ENCODE results near the gene MYH15. TPM values are rescaled to one million over a fixed set of nuclear protein-coding genes. Genes with fewer than 3 reads are reported as not detected.

The MYH15 gene
- total RNA-seq (2014; rRNA removed; shearing (Covaris generic); ENCODE audit: low replicate concordance), result not detected in 2 replicates

DNA sequence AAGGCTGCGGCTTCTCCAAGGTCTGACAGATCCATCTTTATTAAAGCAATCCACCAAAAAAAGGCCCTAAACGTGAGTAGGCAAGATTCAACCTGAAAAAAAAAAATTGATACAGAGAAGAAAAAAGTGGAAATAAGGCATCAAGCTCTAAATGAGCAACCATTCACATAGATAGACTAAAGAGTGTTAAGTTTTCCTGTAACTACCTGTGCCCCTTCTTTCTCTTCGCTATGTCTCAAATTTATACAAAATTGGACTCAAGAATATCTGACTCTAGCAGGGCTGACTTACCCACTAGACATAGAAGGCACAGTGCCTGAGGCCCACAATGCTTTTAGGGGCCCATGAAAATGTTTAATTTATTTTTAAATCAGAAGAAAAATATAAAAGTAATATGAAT, at the start of gene MYH15:
TSS of gene MYH15 (minus strand) at position 101 of the 400 bp plus-strand sequence. CDS start at position 35, 66 bp downstream.
- H3K9me3 ChIP-seq, result no peaks in the 10 kb centered on the region

GRCh38 chr3:108555966-108556581, 45.7 kb upstream of the MYH15 start:
- Histone ChIP-seq H3K9me3 (no peaks in the 10 kb centered on the region), H3K4me3 (no peak overlapping the region), H3K36me3 (peaks cover 82% of the 10 kb centered on the region), H3K27me3 (no peaks in the 10 kb centered on the region)
- DNase-seq, result no peak

More for the DNA sequence above, at the start of gene MYH15:
- H3K4me3 ChIP-seq, result no peak within 1 kb of the TSS
- no peak for DNase-seq
- H3K36me3 ChIP-seq, result no peaks in the 10 kb centered on the region
- no peaks in the 10 kb centered on the region for H3K27me3 ChIP-seq

DNA sequence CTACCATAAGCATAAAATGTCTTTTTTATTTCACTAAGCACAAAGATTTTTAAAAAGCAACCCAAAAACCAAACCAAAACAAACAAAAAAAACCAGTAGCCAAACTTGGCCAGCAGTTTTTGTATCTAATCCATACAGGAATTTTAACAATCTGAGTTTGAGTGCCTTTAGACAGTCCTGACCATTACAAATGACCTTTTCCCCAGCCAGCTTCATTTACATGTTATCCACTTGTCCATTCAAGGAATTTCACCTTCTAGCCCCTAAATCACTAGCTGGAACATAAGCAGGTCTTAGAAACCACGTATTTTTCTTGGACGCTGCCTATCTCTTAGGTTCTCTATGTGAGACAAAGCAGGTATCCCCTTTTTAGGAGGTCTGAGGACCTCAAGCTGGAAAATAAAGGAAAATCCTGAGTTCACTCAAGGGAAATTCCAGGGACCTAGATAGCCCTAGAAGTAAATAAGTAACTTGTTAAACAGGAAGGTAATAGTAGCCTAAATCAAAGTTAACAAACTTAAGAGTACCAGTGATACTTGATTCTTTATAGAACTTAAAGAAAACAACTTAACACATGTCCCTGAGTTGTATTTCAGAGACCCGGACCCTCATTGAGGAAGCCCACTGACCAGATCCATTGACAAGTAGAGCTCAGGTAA, 44.6 kb upstream of the MYH15 start:
- Histone ChIP-seq H3K27me3 (no peaks in the 10 kb centered on the region), H3K4me3 (no peak overlapping the region), H3K36me3 (peaks cover 77% of the 10 kb centered on the region), H3K9me3 (no peaks in the 10 kb centered on the region)
- DNase-seq, result no peak

DNA sequence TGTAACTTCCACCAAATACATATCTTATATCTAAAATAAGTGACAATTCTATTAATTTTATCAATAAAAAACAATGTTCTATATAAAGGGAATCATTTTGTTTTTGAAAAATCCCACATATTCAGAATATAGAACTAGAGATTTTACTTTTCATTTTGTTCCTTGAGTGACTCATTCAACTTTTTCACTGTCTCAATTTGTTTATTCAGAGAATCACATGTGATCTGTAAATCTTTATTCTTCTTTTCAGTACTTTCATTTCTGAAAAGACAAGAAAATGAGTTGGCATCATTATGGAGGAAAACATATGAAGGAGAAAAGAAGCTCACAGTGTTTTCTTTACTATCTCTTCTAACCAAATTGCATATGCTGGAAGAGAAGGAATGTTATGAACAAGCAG, 43.8 kb upstream of the MYH15 start:
- Histone ChIP-seq H3K4me3 (no peak overlapping the region), H3K9me3 (no peaks in the 10 kb centered on the region), H3K36me3 (peaks cover 76% of the 10 kb centered on the region), H3K27me3 (no peaks in the 10 kb centered on the region)
- DNase-seq, result no peak

GRCh38 chr3:108552267-108553159, 42.1 kb upstream of the MYH15 start:
- no peak overlapping the region for H3K4me3 ChIP-seq
- no peaks in the 10 kb centered on the region for H3K9me3 ChIP-seq
- no peak for DNase-seq
- peaks cover 67% of the 10 kb centered on the region for H3K36me3 ChIP-seq
- H3K27me3 ChIP-seq, result no peaks in the 10 kb centered on the region

DNA sequence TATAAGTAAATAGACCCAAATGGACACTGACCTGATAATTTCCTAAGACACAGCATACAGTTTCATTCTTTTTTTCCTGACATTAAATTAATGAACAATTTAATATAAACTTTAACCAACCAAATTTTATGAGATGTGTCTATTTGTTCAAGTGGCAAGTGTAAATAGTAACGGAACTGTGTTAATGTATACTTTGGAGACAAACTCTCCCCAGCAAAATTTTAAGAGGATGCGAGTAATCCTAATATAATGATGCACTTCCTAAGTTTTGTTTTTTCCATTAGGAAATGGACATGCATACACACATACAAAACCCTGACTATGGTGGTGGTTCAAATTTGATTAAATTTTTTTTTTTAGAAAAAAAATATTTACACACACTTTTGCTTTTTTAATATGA, 38.5 kb upstream of the MYH15 start:
- H3K36me3 ChIP-seq, result peaks cover 45% of the 10 kb centered on the region
- no peak overlapping the region for H3K4me3 ChIP-seq
- DNase-seq, result no peak
- no peaks in the 10 kb centered on the region for H3K9me3 ChIP-seq
- H3K27me3 ChIP-seq, result no peaks in the 10 kb centered on the region

DNA sequence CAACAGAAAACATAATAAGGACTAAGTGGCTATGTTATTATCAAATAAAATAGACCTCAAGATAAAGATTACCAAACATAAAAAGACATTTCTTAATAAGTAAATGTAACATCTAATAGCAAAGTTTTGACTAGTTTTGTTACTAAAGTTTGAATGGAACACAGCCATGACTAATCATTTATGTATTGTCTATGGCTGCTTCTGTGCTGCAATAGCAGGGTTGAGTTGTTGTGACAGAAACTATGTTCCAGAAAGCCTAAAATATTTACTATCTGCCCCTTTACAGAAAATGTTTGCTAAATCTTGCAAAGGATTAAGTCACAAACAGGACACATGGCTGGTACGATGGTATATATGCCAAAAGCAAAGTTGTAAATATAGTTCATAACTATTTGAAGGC, 37.9 kb upstream of the MYH15 start:
- H3K36me3 ChIP-seq, result peaks cover 45% of the 10 kb centered on the region
- H3K4me3 ChIP-seq, result no peak overlapping the region

GRCh38 chr3:108546692-108547091, 36.3 kb upstream of the MYH15 start:
- no peaks in the 10 kb centered on the region for H3K27me3 ChIP-seq
- H3K9me3 ChIP-seq, result no peaks in the 10 kb centered on the region
- no peak for DNase-seq
- H3K4me3 ChIP-seq, result no peak overlapping the region
- peaks cover 37% of the 10 kb centered on the region for H3K36me3 ChIP-seq

More for the DNA sequence above, 37.9 kb upstream of the MYH15 start:
- Histone ChIP-seq H3K27me3 (no peaks in the 10 kb centered on the region), H3K9me3 (no peaks in the 10 kb centered on the region)
- DNase-seq, result no peak

DNA sequence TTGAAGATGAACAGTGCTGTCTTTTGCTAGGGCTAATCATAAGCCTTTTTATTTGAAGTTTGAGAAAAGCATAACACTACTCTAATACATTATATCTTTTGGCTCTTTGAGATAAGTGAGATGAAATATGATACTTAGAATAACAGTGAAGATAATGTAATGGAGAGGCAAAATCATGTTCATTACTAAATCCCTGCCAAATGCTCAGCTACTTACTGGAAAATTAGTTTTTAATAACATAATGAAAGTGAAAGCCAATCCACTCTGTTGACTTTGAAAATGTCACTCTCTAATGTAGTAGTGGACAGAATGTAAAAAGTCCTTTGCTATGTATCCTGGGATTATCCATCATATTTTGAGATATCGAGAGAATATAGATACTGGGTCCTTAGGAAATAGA, 35.9 kb upstream of the MYH15 start:
- Histone ChIP-seq H3K27me3 (no peaks in the 10 kb centered on the region), H3K4me3 (no peak overlapping the region), H3K36me3 (peaks cover 34% of the 10 kb centered on the region), H3K9me3 (no peaks in the 10 kb centered on the region)
- DNase-seq, result no peak

GRCh38 chr3:108538083-108538482, 27.7 kb upstream of the MYH15 start:
- Histone ChIP-seq H3K36me3 (peaks cover 2% of the 10 kb centered on the region; the same call in 1 of the 2 replicates), H3K9me3 (no peaks in the 10 kb centered on the region), H3K27me3 (no peaks in the 10 kb centered on the region; the same call in 1 of the 2 replicates), H3K4me3 (no peak overlapping the region)
- DNase-seq, result no peak

DNA sequence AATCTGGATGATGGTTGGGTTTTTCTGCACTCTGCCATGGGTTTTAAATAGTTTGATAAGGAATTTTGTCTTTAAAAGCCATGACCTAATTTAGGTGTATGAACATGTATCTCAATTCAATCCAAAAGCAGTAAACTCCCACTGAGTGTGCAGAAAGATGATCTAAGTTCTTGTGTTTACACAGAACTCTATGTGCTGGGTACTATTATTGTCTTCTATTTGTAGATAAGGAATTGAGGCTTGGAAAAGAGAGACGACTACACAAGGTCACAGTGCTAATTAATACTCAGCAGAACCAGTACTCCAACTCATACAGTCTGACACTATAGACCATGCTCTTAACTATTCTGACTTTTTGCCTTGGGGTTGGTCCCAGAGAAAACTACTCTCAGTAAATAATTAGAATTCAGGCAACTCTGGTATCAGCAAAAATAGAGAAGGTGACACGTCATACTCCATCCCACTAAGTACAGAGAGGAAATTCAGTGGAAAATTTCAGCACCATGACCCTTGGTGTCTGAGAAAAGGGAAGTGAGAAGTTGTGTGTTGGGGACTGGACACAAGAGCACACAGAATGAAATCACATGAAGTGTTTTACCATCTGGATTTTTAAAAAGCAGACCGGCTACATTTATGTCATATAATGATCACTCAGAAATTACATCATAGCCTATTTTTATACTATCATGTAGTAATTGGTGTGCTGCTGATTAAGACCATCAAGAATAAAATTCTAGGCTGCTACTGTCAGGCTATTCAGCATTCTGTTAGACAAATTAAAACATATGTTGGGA, 18.3 kb upstream of the MYH15 start:
- Histone ChIP-seq H3K27me3 (no peaks in the 10 kb centered on the region; the same call in none of the 2 replicates), H3K36me3 (no peaks in the 10 kb centered on the region), H3K9me3 (no peaks in the 10 kb centered on the region), H3K4me3 (no peak overlapping the region)
- no peak for DNase-seq

DNA sequence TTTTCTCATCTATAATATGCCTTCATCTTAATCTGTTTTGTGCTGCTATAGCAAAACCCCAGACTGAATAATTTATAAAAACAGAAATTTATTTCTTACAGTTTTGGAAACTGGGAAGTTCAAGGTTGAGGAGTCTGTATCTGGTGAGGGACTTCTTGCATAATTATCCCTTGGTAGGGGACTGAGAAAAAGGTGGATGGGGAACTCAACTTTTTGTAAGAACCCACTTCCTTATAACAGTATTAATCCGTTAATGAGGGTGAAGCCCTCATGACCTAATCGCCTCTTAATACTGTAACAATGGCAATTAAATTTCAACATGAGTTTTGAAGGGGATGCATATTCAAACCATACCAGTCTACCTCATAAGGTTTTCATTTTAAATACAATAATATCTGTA, 17.4 kb upstream of the MYH15 start:
- H3K9me3 ChIP-seq, result no peaks in the 10 kb centered on the region
- no peak overlapping the region for H3K4me3 ChIP-seq
- H3K27me3 ChIP-seq, result no peaks in the 10 kb centered on the region; the same call in none of the 2 replicates
- no peaks in the 10 kb centered on the region for H3K36me3 ChIP-seq
- no peak for DNase-seq

- no peaks in the 10 kb centered on the region for H3K36me3 ChIP-seq
- H3K27me3 ChIP-seq, result no peaks in the 10 kb centered on the region; the same call in none of the 2 replicates
- no peak for DNase-seq
- H3K9me3 ChIP-seq, result no peaks in the 10 kb centered on the region
- H3K4me3 ChIP-seq, result no peak overlapping the region
Measured at GRCh38 chr3:108527109-108527508, 16.7 kb upstream of the MYH15 start.

- no peaks in the 10 kb centered on the region for H3K9me3 ChIP-seq
- no peaks in the 10 kb centered on the region for H3K36me3 ChIP-seq
- H3K4me3 ChIP-seq, result no peak overlapping the region
- no peak for DNase-seq
- H3K27me3 ChIP-seq, result no peaks in the 10 kb centered on the region; the same call in none of the 2 replicates
Measured at GRCh38 chr3:108525971-108526370, 15.6 kb upstream of the MYH15 start.

DNA sequence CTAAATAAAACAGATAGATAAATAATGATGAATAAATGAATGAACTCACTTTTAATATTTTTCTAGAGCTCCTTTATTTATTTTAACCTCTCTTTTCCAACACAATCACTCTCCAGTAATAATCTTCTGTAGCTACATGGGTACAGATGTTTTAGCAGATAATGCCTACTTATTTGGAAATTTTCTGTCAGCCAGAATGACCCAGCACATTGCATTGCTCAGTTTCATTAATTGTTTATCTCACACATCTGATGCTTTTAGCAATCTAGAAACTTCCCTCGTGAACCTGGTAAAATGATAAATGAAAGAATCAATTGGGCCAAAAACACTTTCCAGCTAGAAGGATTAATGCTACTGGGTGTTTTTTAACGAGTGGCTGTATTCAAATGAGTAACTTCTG, 14.9 kb upstream of the MYH15 start:
- no peaks in the 10 kb centered on the region; the same call in none of the 2 replicates for H3K27me3 ChIP-seq
- no peak for DNase-seq

GRCh38 chr3:108524537-108524936, 14.1 kb upstream of the MYH15 start:
- H3K9me3 ChIP-seq, result no peaks in the 10 kb centered on the region
- no peaks in the 10 kb centered on the region; the same call in none of the 2 replicates for H3K27me3 ChIP-seq
- H3K36me3 ChIP-seq, result no peaks in the 10 kb centered on the region
- no peak for DNase-seq
- no peak overlapping the region for H3K4me3 ChIP-seq

More for the DNA sequence above, 14.9 kb upstream of the MYH15 start:
- H3K36me3 ChIP-seq, result no peaks in the 10 kb centered on the region
- no peaks in the 10 kb centered on the region for H3K9me3 ChIP-seq
- H3K4me3 ChIP-seq, result no peak overlapping the region
